ENCODE data around the gene TRPM1. TPM values are rescaled to one million over a fixed set of nuclear protein-coding genes. Genes with fewer than 3 reads are reported as not detected.

TRPM1 gene
- polyA plus RNA-seq, 3 donors, result 0.03 to 0.04 TPM; not detected in 1

DNA sequence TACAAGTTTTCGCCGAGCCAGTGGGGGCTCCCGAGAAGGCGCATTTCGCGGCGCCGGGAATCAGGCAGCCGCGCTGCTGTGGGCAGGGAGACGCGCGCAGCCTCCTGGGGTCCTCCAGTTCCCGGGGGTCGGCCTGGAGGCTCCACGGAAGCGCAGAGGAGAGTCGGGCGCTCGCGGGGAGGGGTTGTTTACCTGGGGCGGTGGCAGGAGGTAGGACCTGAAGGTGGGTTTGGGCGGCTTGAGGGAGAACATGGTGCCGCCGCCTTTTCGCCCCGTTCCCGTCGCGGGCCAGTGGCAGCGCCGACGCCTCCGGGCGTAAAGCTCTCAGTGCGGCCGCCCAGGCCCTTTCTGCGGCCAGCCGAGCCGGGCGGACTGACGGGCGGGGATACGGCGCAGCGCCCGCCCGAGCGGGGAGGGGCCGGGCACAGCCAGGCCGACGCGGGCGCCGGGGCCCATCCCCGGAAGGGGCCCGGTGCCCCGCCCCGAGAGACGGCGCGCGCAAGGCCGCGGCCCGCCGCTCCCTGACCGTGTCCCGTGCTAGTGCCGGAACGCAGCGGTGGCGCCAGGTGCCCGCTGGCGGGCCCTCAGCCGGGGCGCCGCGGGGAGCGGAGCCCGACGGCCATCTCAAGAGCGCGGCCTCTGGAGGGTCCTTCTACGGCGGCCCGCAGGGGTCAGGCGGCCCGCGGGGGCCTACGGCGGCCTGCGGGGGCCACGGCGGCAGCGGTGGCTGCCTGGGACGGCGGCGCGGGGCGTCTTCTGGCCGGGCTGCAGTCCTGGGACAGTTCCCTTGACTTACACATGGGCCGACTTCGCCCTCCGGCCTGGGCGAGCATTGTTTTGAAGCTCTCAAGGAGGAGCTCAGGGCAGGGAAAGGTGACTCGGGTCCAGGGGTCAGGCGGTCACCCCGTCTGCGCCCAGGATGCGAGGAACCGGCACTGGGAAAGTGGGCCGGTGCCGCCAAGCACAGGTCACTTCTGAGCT is 110.0 kb downstream of the TRPM1 start, which contains the start of gene MTMR10:
Gene MTMR10 (minus strand): TSS at position 374 of the 981 bp plus-strand sequence. CDS start 122 bp downstream, at position 252.
- intact Hi-C loops (cut with micrococcal nuclease), result loop anchor here in 1 of 2 donors (5.0 to 10.0 kb wide), 2 partner anchors 53 to 336 kb away; partner anchors contain the start of gene KLF13
- under 1% methylated on average over 109 of the region's 114 CpGs for WGBS (ENCODE audit: insufficient coverage)
- H3K27ac Mint-ChIP-seq, result peak within 1 kb of the TSS; percentile 96 to 98 (median 97)

More for the DNA sequence above, 110.0 kb downstream of the TRPM1 start, which contains the start of gene MTMR10:
- Histone ChIP-seq H3K9me3 (replicated peaks in 1 of 2; ENCODE audit: control insufficient read depth in 1 of 2, insufficient read depth in 1 of 2, low read length in 2 of 2) (no peaks in the 10 kb centered on the region), H3K36me3 (replicated peaks in 1 of 2; ENCODE audit: control insufficient read depth in 1 of 2, insufficient read depth in 2 of 2, low read length in 2 of 2) (peaks cover 13 to 19% of the 10 kb centered on the region in 2 donors), H2AFZ (ENCODE audit: insufficient read depth, low read depth, low read length, poor library complexity, severe bottlenecking) (peak within 1 kb of the TSS; percentile 84), H3K9ac (ENCODE audit: insufficient read depth, low read length, poor library complexity, severe bottlenecking) (peak within 1 kb of the TSS; percentile 99), H3K27ac (ENCODE audit: low read depth in 1 of 2, low read length in 2 of 2) (peak within 1 kb of the TSS; percentile 98 to 99), H3K4me2 (replicated peaks; ENCODE audit: extremely low read depth, low read length, poor library complexity, severe bottlenecking) (peak within 1 kb of the TSS; percentile 93), H3K27me3 (ENCODE audit: control insufficient read depth in 2 of 2, insufficient read depth in 2 of 2, low read length in 2 of 2) (no peaks in the 10 kb centered on the region), H4K20me1 (ENCODE audit: insufficient read depth, low read length) (peaks cover 38% of the 10 kb centered on the region), H3K79me2 (ENCODE audit: insufficient read depth, low read length) (peaks cover 46% of the 10 kb centered on the region), H3K4me3 (replicated peaks in 1 of 3; ENCODE audit: low read depth in 2 of 3, low read length in 3 of 3) (peak within 1 kb of the TSS; percentile 87 to 100 (median 99)), H3K4me1 (ENCODE audit: control insufficient read depth in 1 of 2, insufficient read depth in 2 of 2, low read length in 2 of 2) (peaks cover 15 to 28% of the 10 kb centered on the region in 2 donors)
- Mint-ChIP-seq H3K4me1 (peaks cover 22% of the 10 kb centered on the region), H3K36me3 (peaks cover 14 to 19% of the 10 kb centered on the region in 2 donors), H3K27me3 (ENCODE audit: low read depth in 3 of 3) (peaks cover 0 to 3% (median 2%) of the 10 kb centered on the region in 3 donors), H3K4me3 (peak within 1 kb of the TSS; percentile 93), H3K9me3 (peaks cover 0 to 2% (median 1%) of the 10 kb centered on the region in 7 donors)
- no peak for TF ChIP-seq CTCF (IDR thresholded peaks at IDR 0.05)
- peak; percentile 72 to 77 (median 73) for DNase-seq
